Upper lobe of left lung (tissue), 4 donors: ENCODE results near the gene TAS2R16.

Experiments
- POLR2A ChIP-seq, 4 donors: fragments of 450-650 bp; IDR thresholded peaks; one replicate each; pipeline ENCODE4 v1.5.1; 2016 to 2017; ENCODE audit warnings: antibody characterized with exemption in 4 of 4, mild to moderate bottlenecking in 2 of 4
- TF ChIP-seq, protein P1 (sequence below), 6 experiments: fragments of 450-650 bp in 4 of 6; fragments of 200-600 bp in 2 of 6; sonication (generic) in 2 of 6; IDR thresholded peaks; one replicate each; pipeline ENCODE4 v1.5.1; 2016 to 2019; ENCODE audit warnings: antibody characterized with exemption in 6 of 6

DNA sequence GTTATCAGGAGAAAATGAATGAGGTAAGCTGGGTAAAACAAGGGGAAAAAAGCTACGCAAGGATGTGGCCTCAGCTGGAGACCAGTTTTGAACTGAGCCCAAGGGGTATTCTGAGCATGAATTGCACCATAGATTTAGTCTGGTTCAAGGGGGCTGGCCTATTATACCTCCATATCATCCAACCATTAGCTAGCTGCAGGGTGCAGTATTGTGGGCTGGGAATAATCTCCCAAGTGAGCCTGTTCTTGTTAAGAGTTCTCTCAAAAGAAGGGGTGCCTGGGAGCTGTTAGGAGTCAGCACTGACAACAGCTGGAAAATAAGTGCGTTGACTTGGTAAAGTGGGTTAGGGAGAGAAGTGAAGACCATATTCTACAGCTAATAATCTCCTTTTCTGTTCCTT lies 8.0 kb downstream of the TAS2R16 start:
- TF ChIP-seq, protein P1, sequence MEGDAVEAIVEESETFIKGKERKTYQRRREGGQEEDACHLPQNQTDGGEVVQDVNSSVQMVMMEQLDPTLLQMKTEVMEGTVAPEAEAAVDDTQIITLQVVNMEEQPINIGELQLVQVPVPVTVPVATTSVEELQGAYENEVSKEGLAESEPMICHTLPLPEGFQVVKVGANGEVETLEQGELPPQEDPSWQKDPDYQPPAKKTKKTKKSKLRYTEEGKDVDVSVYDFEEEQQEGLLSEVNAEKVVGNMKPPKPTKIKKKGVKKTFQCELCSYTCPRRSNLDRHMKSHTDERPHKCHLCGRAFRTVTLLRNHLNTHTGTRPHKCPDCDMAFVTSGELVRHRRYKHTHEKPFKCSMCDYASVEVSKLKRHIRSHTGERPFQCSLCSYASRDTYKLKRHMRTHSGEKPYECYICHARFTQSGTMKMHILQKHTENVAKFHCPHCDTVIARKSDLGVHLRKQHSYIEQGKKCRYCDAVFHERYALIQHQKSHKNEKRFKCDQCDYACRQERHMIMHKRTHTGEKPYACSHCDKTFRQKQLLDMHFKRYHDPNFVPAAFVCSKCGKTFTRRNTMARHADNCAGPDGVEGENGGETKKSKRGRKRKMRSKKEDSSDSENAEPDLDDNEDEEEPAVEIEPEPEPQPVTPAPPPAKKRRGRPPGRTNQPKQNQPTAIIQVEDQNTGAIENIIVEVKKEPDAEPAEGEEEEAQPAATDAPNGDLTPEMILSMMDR (IDR thresholded peaks at IDR 0.05), result no peak
- no peak for TF ChIP-seq POLR2A (IDR thresholded peaks at IDR 0.05)
